Body of pancreas (tissue), 4 donors: ENCODE results near the gene KCND3.

Experiments used
- CTCF ChIP-seq, 7 experiments: fragments of 450-650 bp in 4 of 7; fragments of 200-600 bp in 3 of 7; sonication (generic) in 3 of 7; IDR thresholded peaks; one replicate each; pipeline ENCODE4 v1.5.1; 2016 to 2019; ENCODE audit warnings: antibody characterized with exemption in 7 of 7
- POLR2A ChIP-seq, 3 donors: fragments of 450-650 bp; IDR thresholded peaks; one replicate each; pipeline ENCODE4 v1.6.1; 2016; ENCODE audit warnings: antibody characterized with exemption in 3 of 3, mild to moderate bottlenecking in 2 of 3

DNA sequence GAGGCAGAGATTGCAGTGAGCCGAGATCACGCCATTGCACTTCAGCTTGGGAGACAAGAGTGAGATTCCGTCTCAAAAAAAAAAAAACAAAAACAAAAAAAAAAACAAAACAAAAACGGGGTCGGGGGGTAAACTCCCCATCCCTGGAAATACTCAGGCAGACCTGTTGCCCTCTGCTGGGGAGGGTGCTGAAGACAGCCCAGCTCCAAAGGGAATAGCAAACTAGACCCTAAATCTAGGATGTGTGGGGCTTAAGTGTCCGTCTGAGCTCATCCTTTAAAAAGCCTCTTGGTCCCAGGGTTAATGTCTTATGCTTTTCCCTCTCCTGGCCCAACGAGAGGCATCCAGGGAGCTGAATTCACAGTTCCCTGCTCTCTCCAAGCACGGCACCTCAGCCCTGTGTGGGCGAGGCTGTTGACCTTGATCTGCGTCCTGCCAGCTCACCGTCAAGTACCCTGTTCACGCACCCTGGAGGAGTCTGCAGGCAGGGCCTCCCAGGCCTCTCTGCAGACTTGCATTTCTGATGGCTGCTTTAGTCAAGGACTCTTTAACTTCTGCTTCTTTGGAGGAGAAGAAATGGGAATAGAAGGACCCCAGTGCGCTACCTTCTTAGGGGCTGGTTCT lies 22.3 kb downstream of the KCND3 start:
- no peak for TF ChIP-seq POLR2A (IDR thresholded peaks at IDR 0.05)
- TF ChIP-seq CTCF (IDR thresholded peaks at IDR 0.05) = no peak
